ENCODE measurements around the gene MUC6. TPM values are rescaled to one million over a fixed set of nuclear protein-coding genes. Genes with fewer than 3 reads are reported as not detected.

MUC6 gene
- total and polyA plus RNA-seq, 2 experiments from 2014 or later = not detected

GRCh38 chr11:1053121-1053901 lies 16.8 kb upstream of the MUC6 start:
- H3K9ac ChIP-seq = no peak overlapping the region
- in situ Hi-C loops (cut with MboI) = loop anchor here (10.0 kb wide), 1 partner anchor 149 kb away; no protein-coding TSS in a partner anchor
- no peaks in the 10 kb centered on the region for H3K9me2 ChIP-seq (ENCODE audit: insufficient read depth)
- H3K9me3 ChIP-seq (ENCODE audit: low read depth) = no peaks in the 10 kb centered on the region
- no peak for TF ChIP-seq EZH2phosphoT487 (IDR thresholded peaks at IDR 0.05; ENCODE audit: insufficient read depth, low read depth)
- TF ChIP-seq EZH2 (IDR thresholded peaks at IDR 0.05; ENCODE audit: insufficient read depth, poor library complexity, severe bottlenecking) = no peak
- no peak overlapping the region for H2AFZ ChIP-seq
- no peaks in the 10 kb centered on the region for H3K79me2 ChIP-seq (ENCODE audit: insufficient read depth)
- H3K4me3 ChIP-seq = no peak overlapping the region
- H3K36me3 ChIP-seq (ENCODE audit: low read depth) = no peaks in the 10 kb centered on the region
- peaks cover 12% of the 10 kb centered on the region for H3K27me3 ChIP-seq (replicated peaks; ENCODE audit: insufficient read depth)
- WGBS, 2 experiments (ENCODE audit: low coverage in 1 of 2, low lambda C conversion rate in 2 of 2, missing lambda C conversion rate in 2 of 2) = 35% methylated on average over 21 to 25 of the region's 25 CpGs
- no peak overlapping the region for H3K27ac ChIP-seq
- no peaks in the 10 kb centered on the region for H3F3A ChIP-seq (ENCODE audit: insufficient read depth)
- H3K4me1 ChIP-seq (ENCODE audit: insufficient read depth) = no peaks in the 10 kb centered on the region
- DNase-seq = peak; percentile 30
- H4K20me1 ChIP-seq (ENCODE audit: insufficient read depth) = no peaks in the 10 kb centered on the region
- H3K4me2 ChIP-seq (ENCODE audit: unreplicated experiment) = no peak overlapping the region

GRCh38 chr11:1052133-1053011 lies 15.9 kb upstream of the MUC6 start:
- H3K27ac ChIP-seq = no peak overlapping the region
- no peak for DNase-seq
- no peaks in the 10 kb centered on the region for H3K79me2 ChIP-seq (ENCODE audit: insufficient read depth)

GRCh38 chr11:1051356-1052132 lies 15.0 kb upstream of the MUC6 start:
- WGBS, 2 experiments (ENCODE audit: low coverage in 1 of 2, low lambda C conversion rate in 2 of 2, missing lambda C conversion rate in 2 of 2) = 46 to 53% methylated on average over 14 of the region's 15 CpGs
- no peak for DNase-seq

More at GRCh38 chr11:1052133-1053011, 15.9 kb upstream of the MUC6 start:
- Histone ChIP-seq H3F3A (ENCODE audit: insufficient read depth) (no peaks in the 10 kb centered on the region), H3K4me3 (no peak overlapping the region), H3K4me2 (ENCODE audit: unreplicated experiment) (no peak overlapping the region), H3K27me3 (replicated peaks; ENCODE audit: insufficient read depth) (peaks cover 20% of the 10 kb centered on the region), H3K9me2 (ENCODE audit: insufficient read depth) (no peaks in the 10 kb centered on the region), H3K9me3 (ENCODE audit: low read depth) (no peaks in the 10 kb centered on the region), H2AFZ (no peak overlapping the region), H3K9ac (no peak overlapping the region), H4K20me1 (ENCODE audit: insufficient read depth) (no peaks in the 10 kb centered on the region), H3K4me1 (ENCODE audit: insufficient read depth) (no peaks in the 10 kb centered on the region), H3K36me3 (ENCODE audit: low read depth) (no peaks in the 10 kb centered on the region)
- WGBS, 2 experiments (ENCODE audit: low coverage in 1 of 2, low lambda C conversion rate in 2 of 2, missing lambda C conversion rate in 2 of 2) = 69 to 74% methylated on average over 23 to 24 of the region's 25 CpGs
- TF ChIP-seq EZH2 (IDR thresholded peaks at IDR 0.05; ENCODE audit: insufficient read depth, poor library complexity, severe bottlenecking) (no peak), EZH2phosphoT487 (IDR thresholded peaks at IDR 0.05; ENCODE audit: insufficient read depth, low read depth) (no peak)
- in situ Hi-C loops (cut with MboI) = loop anchor here (10.0 kb wide), 1 partner anchor 148 kb away; no protein-coding TSS in a partner anchor

More at GRCh38 chr11:1051356-1052132, 15.0 kb upstream of the MUC6 start:
- Histone ChIP-seq H3K4me3 (no peak overlapping the region), H2AFZ (no peak overlapping the region), H3K9me3 (ENCODE audit: low read depth) (no peaks in the 10 kb centered on the region), H3K36me3 (ENCODE audit: low read depth) (no peaks in the 10 kb centered on the region), H3K9ac (no peak overlapping the region), H3K4me2 (ENCODE audit: unreplicated experiment) (no peak overlapping the region), H3K79me2 (ENCODE audit: insufficient read depth) (no peaks in the 10 kb centered on the region), H3K4me1 (ENCODE audit: insufficient read depth) (no peaks in the 10 kb centered on the region), H3K27me3 (replicated peaks; ENCODE audit: insufficient read depth) (peaks cover 28% of the 10 kb centered on the region), H3K27ac (no peak overlapping the region), H3K9me2 (ENCODE audit: insufficient read depth) (no peaks in the 10 kb centered on the region), H3F3A (ENCODE audit: insufficient read depth) (no peaks in the 10 kb centered on the region), H4K20me1 (ENCODE audit: insufficient read depth) (no peaks in the 10 kb centered on the region)
- TF ChIP-seq EZH2phosphoT487 (IDR thresholded peaks at IDR 0.05; ENCODE audit: insufficient read depth, low read depth) = no peak
- no peak for TF ChIP-seq EZH2 (IDR thresholded peaks at IDR 0.05; ENCODE audit: insufficient read depth, poor library complexity, severe bottlenecking)
- in situ Hi-C loops (cut with MboI) = loop anchor here (10.0 kb wide), 1 partner anchor 147 kb away; no protein-coding TSS in a partner anchor

Data from GM23248 (cell line).